H1 (cell line): ENCODE data around the gene NTMT1. TPM values are rescaled to one million over a fixed set of nuclear protein-coding genes. Genes with fewer than 3 reads are reported as not detected.

Experiments
- CTCF ChIA-PET: fragments of 300-600 bp; sonication (Branson Sonifier 250); formaldehyde crosslinking; loops from one replicate; lab custom pipeline; 2021; ENCODE audit not compliant: partially characterized antibody; lab: Charles Lee
- POLR2A ChIA-PET: fragments of 300-600 bp; sonication (Branson Sonifier 250); formaldehyde crosslinking; loops from one replicate; lab custom pipeline; 2021; ENCODE audit warnings: inconsistent platforms; ENCODE audit not compliant: partially characterized antibody; lab: Charles Lee
- DNase-seq, 2 experiments: peaks; one replicate each; pipeline versions ENCODE4 v3.0.0 to v3.0.0-alpha.2; 2010 to 2022; ENCODE audit warnings: low spot score in 2 of 2, low read depth in 1 of 2, mixed read lengths in 1 of 2
- FAIRE-seq: peaks from 2 replicates; lab custom pipeline; 2011; peaks lifted over from hg19 to GRCh38; lab: Jason Lieb, UNC
- H2AFZ ChIP-seq: 2 replicates; pipeline ENCODE4 v1.8.1; 2012; ENCODE audit warnings: low read length, inconsistent platforms
- H2AK5ac ChIP-seq: 2 replicates; pipeline ENCODE4 v1.6.1; 2013; ENCODE audit warnings: low read depth, low read length
- H2BK120ac ChIP-seq: replicated peaks from 2 replicates; pipeline ENCODE3; 2013; ENCODE audit warnings: low read depth, low read length, inconsistent platforms
- H2BK12ac ChIP-seq: 2 replicates; pipeline ENCODE4 v1.6.1; 2013; ENCODE audit warnings: low read depth, low read length
- H2BK15ac ChIP-seq: 2 replicates; pipeline ENCODE4 v1.6.1; 2013; ENCODE audit warnings: low read length
- H2BK20ac ChIP-seq: 2 replicates; pipeline ENCODE4 v1.6.1; 2013; ENCODE audit warnings: low read length
- H2BK5ac ChIP-seq: 2 replicates; pipeline ENCODE4 v1.6.1; 2013; ENCODE audit warnings: low read depth, low read length
- H3K14ac ChIP-seq: 2 replicates; pipeline ENCODE4 v1.6.1; 2013; ENCODE audit warnings: inconsistent platforms; ENCODE audit not compliant: insufficient read length
- H3K18ac ChIP-seq: 2 replicates; pipeline ENCODE4 v1.6.1; 2013; ENCODE audit warnings: low read length; ENCODE audit errors: extremely low read depth
- H3K23ac ChIP-seq: 2 replicates; pipeline ENCODE4 v1.6.1; 2013; ENCODE audit warnings: inconsistent platforms; ENCODE audit not compliant: insufficient read length
- H3K23me2 ChIP-seq: 2 replicates; pipeline ENCODE4 v1.6.1; 2013; ENCODE audit warnings: low read depth, low read length
- H3K27ac ChIP-seq: 2 replicates; pipeline ENCODE4 v1.6.1; 2011; ENCODE audit warnings: low read depth, low read length, inconsistent platforms
- H3K27me3 ChIP-seq, 4 experiments: replicated peaks in 1 of 4; 1 replicate in 1 of 4; 2 replicates in 3 of 4; pipeline versions ENCODE4 v1.6.1 to v1.8.1; 2011 to 2013; ENCODE audit warnings: low read length in 3 of 4, mild to moderate bottlenecking in 3 of 4, inconsistent platforms in 2 of 4, mixed read lengths in 2 of 4, moderate library complexity in 1 of 4; ENCODE audit not compliant: control insufficient read depth in 3 of 4, insufficient read depth in 3 of 4; ENCODE audit errors: extremely low read depth in 1 of 4
- H3K36me3 ChIP-seq, 4 experiments: 2 replicates each; pipeline versions ENCODE4 v1.6.1 to v1.8.1; 2011 to 2013; ENCODE audit warnings: mild to moderate bottlenecking in 4 of 4, low read length in 3 of 4, moderate library complexity in 2 of 4, control low read depth in 1 of 4, inconsistent platforms in 1 of 4; ENCODE audit not compliant: insufficient read depth in 4 of 4, control insufficient read depth in 2 of 4
- H3K4ac ChIP-seq: replicated peaks from 2 replicates; pipeline ENCODE3; 2013; ENCODE audit warnings: low read length, low read depth, mixed read lengths, inconsistent platforms; ENCODE audit not compliant: insufficient read length
- H3K4me1 ChIP-seq, 4 experiments: replicated peaks in 1 of 4; 1 replicate in 1 of 4; 2 replicates in 3 of 4; pipeline versions ENCODE4 v1.6.1 to v1.8.1; 2011 to 2013; ENCODE audit warnings: low read length in 3 of 4, inconsistent platforms in 2 of 4, mixed read lengths in 1 of 4; ENCODE audit not compliant: insufficient read depth in 4 of 4, control insufficient read depth in 3 of 4
- H3K4me2 ChIP-seq, 2 experiments: 2 replicates each; pipeline versions ENCODE4 v1.6.1 to v1.8.1; 2011 to 2013; ENCODE audit warnings: low read depth in 2 of 2, low read length in 2 of 2, control low read depth in 1 of 2, inconsistent platforms in 1 of 2, mild to moderate bottlenecking in 1 of 2; ENCODE audit not compliant: insufficient read depth in 1 of 2
- H3K4me3 ChIP-seq, 4 experiments: fragments of 200-600, 300-600 bp in 1 of 4; sonication (generic), shearing (Covaris generic), sonication (Bioruptor Twin) in 1 of 4; 2 replicates each; pipeline versions ENCODE4 v1.5.1 to v1.8.1; 2011 to 2016; ENCODE audit warnings: low read length in 4 of 4, low read depth in 3 of 4, control low read depth in 2 of 4, inconsistent platforms in 2 of 4, mild to moderate bottlenecking in 2 of 4, mixed read lengths in 1 of 4, moderate library complexity in 1 of 4; ENCODE audit not compliant: insufficient read depth in 2 of 4; ENCODE audit errors: extremely low read depth in 1 of 4
- H3K56ac ChIP-seq: replicated peaks from 2 replicates; pipeline ENCODE3; 2013; ENCODE audit warnings: low read depth, mild to moderate bottlenecking, mixed read lengths, low read length, inconsistent platforms; ENCODE audit not compliant: insufficient read length
- H3K79me1 ChIP-seq: 2 replicates; pipeline ENCODE4 v1.6.1; 2013; ENCODE audit warnings: low read depth, low read length, control low read depth
- H3K79me2 ChIP-seq, 2 experiments: 2 replicates each; pipeline versions ENCODE4 v1.6.1 to v1.8.1; 2012 to 2013; ENCODE audit warnings: low read length in 2 of 2, mild to moderate bottlenecking in 2 of 2, inconsistent platforms in 1 of 2; ENCODE audit not compliant: insufficient read depth in 2 of 2, control insufficient read depth in 1 of 2
- H3K9ac ChIP-seq, 4 experiments: replicated peaks in 1 of 4; 1 replicate in 1 of 4; 2 replicates in 3 of 4; pipeline versions ENCODE4 v1.6.1 to v1.8.1; 2011 to 2013; ENCODE audit warnings: low read depth in 3 of 4, low read length in 3 of 4, control low read depth in 2 of 4, mild to moderate bottlenecking in 2 of 4, moderate library complexity in 2 of 4, inconsistent platforms in 1 of 4; ENCODE audit errors: extremely low read depth in 1 of 4
- H3K9me3 ChIP-seq, 2 experiments: 2 replicates each; pipeline versions ENCODE4 v1.6.1 to v1.8.1; 2012 to 2013; ENCODE audit warnings: mild to moderate bottlenecking in 2 of 2, moderate library complexity in 2 of 2, control low read depth in 1 of 2, inconsistent platforms in 1 of 2, low read depth in 1 of 2, low read length in 1 of 2, mixed read lengths in 1 of 2; ENCODE audit not compliant: insufficient read depth in 2 of 2
- H4K20me1 ChIP-seq, 2 experiments: replicated peaks in 1 of 2; 2 replicates each; pipeline versions ENCODE3 to v1.8.1; 2011 to 2013; ENCODE audit warnings: inconsistent platforms in 2 of 2, low read length in 2 of 2, mild to moderate bottlenecking in 1 of 2; ENCODE audit not compliant: insufficient read depth in 2 of 2, control insufficient read depth in 1 of 2
- H4K5ac ChIP-seq: 2 replicates; pipeline ENCODE4 v1.6.1; 2013; ENCODE audit warnings: low read length, low read depth, mixed read lengths, inconsistent platforms; ENCODE audit not compliant: insufficient read length
- H4K8ac ChIP-seq: 2 replicates; pipeline ENCODE4 v1.8.0; 2013; ENCODE audit warnings: mild to moderate bottlenecking, moderate library complexity, low read length, inconsistent platforms; ENCODE audit not compliant: insufficient read depth; ENCODE audit errors: extremely low read depth
- H4K91ac ChIP-seq: replicated peaks from 2 replicates; pipeline ENCODE3; 2013; ENCODE audit warnings: low read length, mixed read lengths, inconsistent platforms; ENCODE audit not compliant: insufficient read length
- KDM1A ChIP-seq: fragments of 200-600, 300-600 bp; sonication (generic); IDR thresholded peaks from 2 replicates; pipeline ENCODE4 v1.7.1; 2016; ENCODE audit warnings: mild to moderate bottlenecking, low read length, borderline replicate concordance
- SIX5 ChIP-seq: IDR thresholded peaks from 2 replicates; pipeline ENCODE4 v1.6.1; 2011; ENCODE audit warnings: mild to moderate bottlenecking, low read depth, low read length
- WGBS, 2 experiments: shearing (Covaris generic) in 1 of 2; methylation state at CpG; one replicate each; pipeline versions ENCODE4 v1.1.6 to v1.1.7; 2013 to 2015; ENCODE audit warnings: low lambda C conversion rate in 2 of 2, mixed read lengths in 2 of 2, inconsistent platforms in 1 of 2, low coverage in 1 of 2, missing lambda C conversion rate in 1 of 2; ENCODE audit not compliant: insufficient replicate concordance in 2 of 2, insufficient coverage in 1 of 2, insufficient read length in 1 of 2; ENCODE audit errors: extremely low coverage in 1 of 2, missing lambda C conversion rate in 1 of 2; 5-methylcytosine and 5-hydroxymethylcytosine counted together
- polyA plus RNA-seq, 7 experiments: library from polyadenylated mRNA; depleted of rRNA in 3 of 7; stranded (reverse) in 5 of 7; unstranded in 2 of 7; fragments of >200 nt in 5 of 7; fragments of 200-250 nt in 2 of 7; gene quantifications; 1 replicate in 5 of 7; 2 replicates in 1 of 7; 4 replicates in 1 of 7; pipeline versions ENCODE4 v1.2.1 to v1.2.3, GENCODE V29; 2011 to 2013; ENCODE audit warnings: missing spikeins in 2 of 7, mixed read lengths in 2 of 7
- total RNA-seq: library from RNA; stranded (reverse); fragmentation: NEBNext Ultra II Directional; extraction: Animal tissue kit (Norgen Biotek cat#: 25700); gene quantifications from 2 replicates; pipeline ENCODE4 v1.2.1, GENCODE V29; 2021

NTMT1 gene
- total and polyA plus RNA-seq, 2 of the 8 experiments (the other 6 are each of a cell fraction or from before 2014, with no cell fraction given): 66.8 to 70.2 TPM

DNA sequence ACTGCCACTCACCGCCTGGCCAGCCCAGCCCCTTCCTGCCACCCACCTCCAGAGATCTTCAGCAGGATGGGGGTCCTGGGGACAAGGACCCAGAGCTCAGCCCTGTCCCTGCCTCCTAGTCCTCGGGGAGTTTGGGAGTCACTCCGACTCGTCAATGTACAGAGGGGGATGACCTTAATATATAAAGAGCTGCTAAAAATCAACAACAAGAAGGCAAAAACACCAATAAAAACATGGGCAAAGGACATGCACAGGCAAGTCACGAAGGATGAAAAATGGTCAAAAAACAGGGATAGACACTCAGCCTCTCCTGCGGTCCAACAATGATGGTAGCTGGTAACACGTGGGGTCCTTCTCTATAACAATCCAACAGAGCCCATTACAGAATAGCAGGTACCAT lies 20.7 kb downstream of the NTMT1 start:
- CTCF ChIA-PET: interaction anchor here (0.6 to 2.3 kb wide), 5 partner anchors 16 to 135 kb away, joined by 3 to 9 read pairs (median 3); no protein-coding TSS in a partner anchor

More for the DNA sequence above, 20.7 kb downstream of the NTMT1 start:
- Histone ChIP-seq H3K23me2 (peaks cover 8% of the 10 kb centered on the region; the same call in 1 of the 2 replicates), H2AFZ (no peak overlapping the region), H4K8ac (no peak overlapping the region), H3K27ac (no peak overlapping the region), H3K56ac (no peak overlapping the region), H3K27me3 (no peaks in the 10 kb centered on the region), H2BK20ac (no peak overlapping the region), H2BK12ac (no peak overlapping the region), H3K4ac (no peak overlapping the region), H3K36me3 (no peaks in the 10 kb centered on the region), H3K9me3 (no peaks in the 10 kb centered on the region), H4K20me1 (peaks cover 0 to 6% of the 10 kb centered on the region in 2 experiments), H3K79me2 (peaks cover 0 to under 1% of the 10 kb centered on the region in 2 experiments; a peak in 1 of 4 replicates), H2BK15ac (no peak overlapping the region), H3K14ac (no peak overlapping the region), H2AK5ac (no peak overlapping the region), H3K4me1 (no peaks in the 10 kb centered on the region), H2BK120ac (no peak overlapping the region), H3K23ac (no peak overlapping the region), H3K18ac (no peak overlapping the region), H3K79me1 (no peaks in the 10 kb centered on the region), H4K91ac (no peak overlapping the region), H3K4me2 (no peak overlapping the region), H4K5ac (no peak overlapping the region), H2BK5ac (no peak overlapping the region), H3K4me3 (no peak overlapping the region), H3K9ac (no peak overlapping the region)
- WGBS, 2 experiments: 96% methylated on average over 7 of the region's 7 CpGs; no CpG with 5 or more reads in 1 of the 2 experiments
- no peak for DNase-seq
- POLR2A ChIA-PET: interaction anchor here (1.0 kb wide), 1 partner anchor 10 kb away, joined by 3 read pairs; no protein-coding TSS in a partner anchor
- TF ChIP-seq SIX5 (no peak), KDM1A (peak; percentile 78)
- no peak for FAIRE-seq
